DND-41 (cell line): ENCODE measurements around the gene FBXO47.

Experiments
- CTCF ChIP-seq: IDR thresholded peaks from 2 replicates; pipeline ENCODE4 v1.5.1; 2012; ENCODE audit warnings: borderline replicate concordance, low read length, moderate library complexity, mild to moderate bottlenecking; ENCODE audit not compliant: poor library complexity, severe bottlenecking; ENCODE audit errors: extremely low read depth
- EZH2 ChIP-seq: IDR thresholded peaks from 3 replicates; pipeline ENCODE4 v1.6.1; 2012; ENCODE audit warnings: borderline replicate concordance, low read depth, mild to moderate bottlenecking, moderate library complexity, low read length, inconsistent platforms; ENCODE audit not compliant: severe bottlenecking

- TF ChIP-seq CTCF (no peak), EZH2 (no peak)
Measured at GRCh38 chr17:38898291-38898679, 68.9 kb downstream of the FBXO47 start.
